GM23338 (cell line): ENCODE data around the gene FASTK. TPM values are rescaled to one million over a fixed set of nuclear protein-coding genes. Genes with fewer than 3 reads are reported as not detected.
A peak's percentile ranks its signal among the peaks of the same experiment; 100 is the strongest.

Experiments used
- ATAC-seq: fragments of 200-7000 bp; cut with Tn5 transposase; 3 replicates; pipeline ENCODE4 v1.9.1; 2020
- DNase-seq: peaks from one replicate; pipeline ENCODE4 v3.0.0-alpha.2; 2015; ENCODE audit warnings: low spot score
- H2AFZ ChIP-seq: fragments of 200-600 bp; sonication (generic); 2 replicates; pipeline ENCODE4 v1.8.0; 2016; ENCODE audit warnings: antibody characterized with exemption, mild to moderate bottlenecking, moderate library complexity
- H3F3A ChIP-seq: fragments of 200-600 bp; sonication (generic); replicated peaks from 2 replicates; pipeline ENCODE4 v1.8.0; 2017; ENCODE audit warnings: antibody characterized with exemption, mixed run types, low read depth
- H3K27ac ChIP-seq: fragments of 200-600 bp; sonication (generic); 2 replicates; pipeline ENCODE4 v1.6.1; 2016; ENCODE audit warnings: low read depth
- H3K27me3 ChIP-seq: fragments of 200-600 bp; sonication (generic); 2 replicates; pipeline ENCODE4 v1.8.0; 2016; ENCODE audit warnings: mild to moderate bottlenecking, mixed run types, moderate library complexity; ENCODE audit not compliant: insufficient read depth
- H3K36me3 ChIP-seq: fragments of 200-600 bp; sonication (generic); 2 replicates; pipeline ENCODE4 v1.8.0; 2016; ENCODE audit warnings: mild to moderate bottlenecking; ENCODE audit not compliant: insufficient read depth
- H3K4me1 ChIP-seq: fragments of 200-600 bp; sonication (generic); 2 replicates; pipeline ENCODE4 v1.8.0; 2016; ENCODE audit warnings: mild to moderate bottlenecking, moderate library complexity; ENCODE audit not compliant: insufficient read depth
- H3K4me2 ChIP-seq: fragments of 200-600 bp; sonication (generic); 2 replicates; pipeline ENCODE4 v1.7.1; 2017; ENCODE audit warnings: mixed run types
- H3K4me3 ChIP-seq: fragments of 200-600 bp; sonication (generic); 2 replicates; pipeline ENCODE4 v1.6.1; 2016; ENCODE audit warnings: mixed run types
- H3K79me2 ChIP-seq: fragments of 200-600 bp; sonication (generic); replicated peaks from 2 replicates; pipeline ENCODE4 v1.8.0; 2017; ENCODE audit warnings: mild to moderate bottlenecking; ENCODE audit not compliant: insufficient read depth
- H3K9me2 ChIP-seq: fragments of 200-600 bp; sonication (generic); 2 replicates; pipeline ENCODE4 v1.8.0; 2017; ENCODE audit not compliant: insufficient read depth
- H4K20me1 ChIP-seq: fragments of 200-600 bp; sonication (generic); replicated peaks from 2 replicates; pipeline ENCODE4 v1.8.0; 2017; ENCODE audit warnings: mild to moderate bottlenecking; ENCODE audit not compliant: insufficient read depth
- H3K27ac Mint-ChIP-seq: 2 replicates; pipeline ENCODE4 v1.8.0; 2020; ENCODE audit warnings: inconsistent platforms, mild to moderate bottlenecking, moderate library complexity, mixed read lengths
- H3K27me3 Mint-ChIP-seq: 3 replicates; pipeline ENCODE4 v1.8.0; 2022; ENCODE audit warnings: low read depth, mild to moderate bottlenecking, moderate library complexity, mixed read lengths, inconsistent platforms; ENCODE audit not compliant: insufficient read depth, poor library complexity
- H3K36me3 Mint-ChIP-seq: 3 replicates; pipeline ENCODE4 v1.8.0; 2021; ENCODE audit warnings: low read depth, mild to moderate bottlenecking, inconsistent platforms, moderate library complexity, mixed read lengths
- H3K4me1 Mint-ChIP-seq: 3 replicates; pipeline ENCODE4 v1.8.0; 2020; ENCODE audit warnings: mild to moderate bottlenecking, inconsistent platforms, mixed read lengths
- H3K4me3 Mint-ChIP-seq: 3 replicates; pipeline ENCODE4 v1.8.0; 2021; ENCODE audit warnings: moderate library complexity, mild to moderate bottlenecking, inconsistent platforms, mixed read lengths
- H3K9me3 Mint-ChIP-seq: 3 replicates; pipeline ENCODE4 v1.8.0; 2020; ENCODE audit warnings: moderate library complexity, mild to moderate bottlenecking, inconsistent platforms, mixed read lengths
- CREB1 ChIP-seq: fragments of 250-450 bp; sonication (Bioruptor Pico); IDR thresholded peaks from 2 replicates; pipeline ENCODE4 v1.5.0; 2020; ENCODE audit warnings: low read depth, mild to moderate bottlenecking, moderate library complexity
- CTCF ChIP-seq, 2 experiments: fragments of 200-600 bp in 1 of 2; sonication (generic) in 1 of 2; conservative IDR thresholded peaks; 2 replicates each; pipeline versions ENCODE4 v1.5.1 to v1.6.1; 2016 to 2017; ENCODE audit warnings: antibody characterized with exemption in 2 of 2, low read depth in 2 of 2, mild to moderate bottlenecking in 2 of 2, moderate library complexity in 1 of 2
- ETS1 ChIP-seq: IDR thresholded peaks from 2 replicates; pipeline ENCODE4 v1.6.1; 2016; ENCODE audit warnings: antibody characterized with exemption
- EZH2 ChIP-seq: fragments of 200-600 bp; sonication (generic); IDR thresholded peaks from one replicate; pipeline ENCODE4 v1.8.0; 2017; ENCODE audit warnings: antibody characterized with exemption, mild to moderate bottlenecking, low read depth; ENCODE audit not compliant: unreplicated experiment
- JUNB ChIP-seq: IDR thresholded peaks from one replicate; pipeline ENCODE4 v1.6.1; 2016; ENCODE audit warnings: antibody characterized with exemption; ENCODE audit not compliant: unreplicated experiment
- NANOG ChIP-seq: IDR thresholded peaks from 2 replicates; pipeline ENCODE4 v1.6.1; 2016; ENCODE audit warnings: antibody characterized with exemption, borderline replicate concordance
- POLR2AphosphoS5 ChIP-seq: IDR thresholded peaks from 2 replicates; pipeline ENCODE4 v1.6.1; 2016; ENCODE audit warnings: antibody characterized with exemption, low read depth
- STAT1 ChIP-seq: IDR thresholded peaks from one replicate; pipeline ENCODE4 v1.6.1; 2016; ENCODE audit warnings: antibody characterized with exemption; ENCODE audit not compliant: unreplicated experiment
- ZNF114 ChIP-seq: fragments of 250-450 bp; sonication (Bioruptor Pico); IDR thresholded peaks from 2 replicates; pipeline ENCODE4 v1.5.0; 2020; ENCODE audit warnings: mild to moderate bottlenecking, moderate library complexity
- polyA plus RNA-seq: library from polyadenylated mRNA; unstranded; fragments of >200 nt; fragmentation: Nextera tagmentation; extraction: Ambion mirVana; gene quantifications from 2 replicates; pipeline ENCODE4 v1.2.1, GENCODE V29; 2016
- total RNA-seq: library from RNA; depleted of rRNA; stranded (reverse); fragments of >200 nt; shearing (Covaris generic); gene quantifications from 2 replicates; pipeline ENCODE4 v1.2.3, GENCODE V29; 2014

The FASTK gene
- total and polyA plus RNA-seq, 2 experiments from 2014 or later, result 37.4 to 57.4 TPM

- TF ChIP-seq NANOG (no peak), ZNF114 (no peak), CTCF (conservative IDR thresholded peaks at IDR 0.05; ENCODE audit: low read depth in 2 of 2) (no peak), POLR2AphosphoS5 (no peak), STAT1 (no peak), EZH2 (no peak), JUNB (no peak), CREB1 (CRISPR knock-in tag) (no peak)
Measured at GRCh38 chr7:151077705-151078232, 2.8 kb downstream of the FASTK start (continued).

GRCh38 chr7:151076863-151077704, 3.5 kb downstream of the FASTK start:
- H3K4me1 Mint-ChIP-seq, result peaks cover 31% of the 10 kb centered on the region
- Histone ChIP-seq H3K4me2 (peak overlapping the region; percentile 60), H3K27me3 (no peaks in the 10 kb centered on the region), H3F3A (0 out of 2 replicates have a peak, but pooled peaks cover 15% of the 10 kb centered on the region), H3K4me1 (peaks cover 25% of the 10 kb centered on the region), H3K27ac (0 out of 2 replicates have a peak overlapping the region, but pooled peaks have one; percentile 26), H3K36me3 (peaks cover 3% of the 10 kb centered on the region; the same call in 1 of the 2 replicates), H3K4me3 (no peak overlapping the region), H3K79me2 (peaks cover 6% of the 10 kb centered on the region; the same call in 1 of the 2 replicates), H3K9me2 (no peaks in the 10 kb centered on the region), H4K20me1 (peaks cover 12% of the 10 kb centered on the region), H2AFZ (no peak overlapping the region)
- TF ChIP-seq ETS1 (no peak), CREB1 (CRISPR knock-in tag) (no peak), CTCF (conservative IDR thresholded peaks at IDR 0.05; ENCODE audit: low read depth in 2 of 2) (peak; percentile 52 to 56)
- peaks cover 2% of the 10 kb centered on the region; the same call in 1 of the 3 replicates for H3K9me3 Mint-ChIP-seq
- ATAC-seq, result peak; percentile 44
- H3K27ac Mint-ChIP-seq, result no peak overlapping the region
- no peak overlapping the region for H3K4me3 Mint-ChIP-seq
- peaks cover 31% of the 10 kb centered on the region for H3K36me3 Mint-ChIP-seq
- peaks cover 22% of the 10 kb centered on the region for H3K27me3 Mint-ChIP-seq
- DNase-seq, result peak; percentile 85
